Right lobe of liver (tissue), 6 donors: ENCODE data around the gene ITGA8. TPM values are rescaled to one million over a fixed set of nuclear protein-coding genes. Genes with fewer than 3 reads are reported as not detected.
"Not testable (repeated sequence)": the region's sequence is repeated elsewhere in the genome, so short reads cannot be mapped to it uniquely, and the experiment has no call there.

Experiments
- ATAC-seq, 4 donors: fragments of 200-7000 bp; cut with Tn5 transposase; one replicate each; pipeline ENCODE4 v1.9.1; 2020; ENCODE audit warnings: mild to moderate bottlenecking in 4 of 4, moderate library complexity in 4 of 4
- DNase-seq, 3 donors: peaks; one replicate each; pipeline ENCODE4 v3.0.0-alpha.2; 2020
- H3K27ac ChIP-seq, 3 donors: fragments of 200-600 bp; one replicate each; pipeline ENCODE4 v1.8.0; 2022
- H3K27me3 ChIP-seq, 2 donors: fragments of 200-600 bp; one replicate each; pipeline ENCODE4 v1.8.0; 2022
- H3K36me3 ChIP-seq, 4 donors: fragments of 200-600 bp; sonication (generic) in 1 of 4; one replicate each; pipeline versions ENCODE4 v1.5.1 to v1.8.0; 2017 to 2022; ENCODE audit warnings: control low read depth in 1 of 4
- H3K4me1 ChIP-seq, 4 donors: fragments of 200-600 bp; sonication (generic) in 1 of 4; one replicate each; pipeline versions ENCODE4 v1.5.1 to v1.8.0; 2017 to 2022; ENCODE audit warnings: control low read depth in 1 of 4
- H3K4me3 ChIP-seq, 3 donors: fragments of 200-600 bp; one replicate each; pipeline ENCODE4 v1.8.0; 2022
- H3K9me3 ChIP-seq, 4 donors: fragments of 200-600 bp; sonication (generic) in 1 of 4; one replicate each; pipeline versions ENCODE4 v1.5.1 to v1.8.0; 2017 to 2022; ENCODE audit warnings: control low read depth in 1 of 4
- CTCF ChIP-seq, 4 donors: fragments of 200-600 bp in 3 of 4; fragments of 450-650 bp in 1 of 4; IDR thresholded peaks; one replicate each; pipeline versions ENCODE4 v1.5.1 to v1.8.0; 2016 to 2022; ENCODE audit warnings: antibody characterized with exemption in 4 of 4, mild to moderate bottlenecking in 2 of 4
- POLR2A ChIP-seq: fragments of 450-650 bp; IDR thresholded peaks from one replicate; pipeline ENCODE4 v1.6.1; 2017; ENCODE audit warnings: antibody characterized with exemption, mild to moderate bottlenecking
- WGBS: methylation state at CpG from one replicate; pipeline ENCODE4 v1.1.6; 2018; ENCODE audit warnings: low coverage, low lambda C conversion rate; ENCODE audit not compliant: insufficient coverage; ENCODE audit errors: missing lambda C conversion rate; 5-methylcytosine and 5-hydroxymethylcytosine counted together
- intact Hi-C, 2 donors: fragments of 100-400 bp; cut with DNase I; formaldehyde crosslinking; loops; one replicate each; pipeline versions ENCODE4 v1.11.2 to v1.14.1; 2022
- total RNA-seq, 6 experiments: library from RNA; depleted of rRNA in 2 of 6; stranded (reverse); fragments of >200 nt in 2 of 6; fragmentation: NEBNext Ultra II Directional in 3 of 6; extraction: Animal tissue kit (Norgen Biotek cat#: 25700) in 3 of 6; gene quantifications; one replicate each; pipeline versions ENCODE4 v1.1.0 to v1.2.4, GENCODE V29; 2016 to 2023
- donor health status: DM: no; HTN: yes; CAD: no.
- donor health status: DM: no; HTN: no; CAD: no.
- donor health status: DM: no; HTN: no; CAD: no.
- donor health status: DM: no; HTN: yes; CAD: no.
- donor health status: DM: no; HTN: yes; CAD: no.

The ITGA8 gene
- total RNA-seq, 6 experiments from 2014 or later, result 0.18 to 0.80 (median 0.36) TPM

- ATAC-seq, result no peak
- WGBS, result 80% methylated on average over 2 of the region's 4 CpGs
- Histone ChIP-seq H3K27ac (no peak overlapping the region), H3K36me3 (no peaks in the 10 kb centered on the region), H3K9me3 (no peaks in the 10 kb centered on the region), H3K4me1 (no peaks in the 10 kb centered on the region), H3K27me3 (no peaks in the 10 kb centered on the region), H3K4me3 (no peak overlapping the region)
- TF ChIP-seq CTCF (IDR thresholded peaks at IDR 0.05), result no peak
- DNase-seq, result no peak
- intact Hi-C loops, result no loop called here
Measured at GRCh38 chr10:15476337-15476736, 243.4 kb downstream of the ITGA8 start.

GRCh38 chr10:15475439-15475838, 244.3 kb downstream of the ITGA8 start:
- DNase-seq, H3K27ac ChIP-seq, ATAC-seq, H3K36me3 ChIP-seq, intact Hi-C loops, H3K4me3 ChIP-seq, H3K27me3 ChIP-seq, H3K4me1 ChIP-seq, H3K9me3 ChIP-seq: not testable (repeated sequence)

GRCh38 chr10:15474671-15475070, 245.1 kb downstream of the ITGA8 start:
- 45% methylated on average over 2 of the region's 2 CpGs for WGBS
- TF ChIP-seq CTCF (IDR thresholded peaks at IDR 0.05) (no peak), POLR2A (no peak)
- Histone ChIP-seq H3K27ac (no peak overlapping the region), H3K36me3 (no peaks in the 10 kb centered on the region), H3K4me1 (no peaks in the 10 kb centered on the region), H3K9me3 (no peaks in the 10 kb centered on the region), H3K27me3 (no peaks in the 10 kb centered on the region), H3K4me3 (no peak overlapping the region)
- DNase-seq, result no peak
- ATAC-seq, result no peak
- intact Hi-C loops, result no loop called here

GRCh38 chr10:15473396-15473767, 246.3 kb downstream of the ITGA8 start:
- Histone ChIP-seq H3K27me3 (no peaks in the 10 kb centered on the region), H3K27ac (no peak overlapping the region), H3K4me3 (no peak overlapping the region), H3K4me1 (no peaks in the 10 kb centered on the region), H3K9me3 (no peaks in the 10 kb centered on the region), H3K36me3 (no peaks in the 10 kb centered on the region)
- WGBS, result 11% methylated on average over 5 of the region's 5 CpGs
- TF ChIP-seq POLR2A, result no peak
- no peak for TF ChIP-seq CTCF (IDR thresholded peaks at IDR 0.05)
- DNase-seq (no peak), ATAC-seq (no peak)
- intact Hi-C loops, result no loop called here

- Histone ChIP-seq H3K9me3 (no peaks in the 10 kb centered on the region), H3K4me1 (no peaks in the 10 kb centered on the region), H3K36me3 (no peaks in the 10 kb centered on the region), H3K4me3 (no peak overlapping the region), H3K27ac (no peak overlapping the region), H3K27me3 (no peaks in the 10 kb centered on the region)
- ATAC-seq, result peak in 2 of 4 donors; percentile 14 to 38
- intact Hi-C loops, result no loop called here
- WGBS, result 21% methylated on average over 10 of the region's 16 CpGs
- no peak for DNase-seq
- TF ChIP-seq POLR2A (no peak), CTCF (IDR thresholded peaks at IDR 0.05) (no peak)
Measured at GRCh38 chr10:15472431-15473395, 247.0 kb downstream of the ITGA8 start.
